Choroid plexus epithelial cell (primary cell): ENCODE data around the gene AIMP1.
A peak's percentile ranks its signal among the peaks of the same experiment; 100 is the strongest.

Source experiments
- DNase-seq: peaks from one replicate; pipeline ENCODE4 v3.0.0-alpha.2; 2010; ENCODE audit warnings: low read depth
- H3K4me3 ChIP-seq: 2 replicates; pipeline ENCODE4 v1.5.1; 2011; ENCODE audit warnings: low read depth, mild to moderate bottlenecking, control low read depth, low read length, moderate library complexity
- TF ChIP-seq, protein P1 (sequence below): conservative IDR thresholded peaks from 2 replicates; pipeline ENCODE4 v1.5.1; 2011; ENCODE audit warnings: low read depth, mild to moderate bottlenecking, control low read depth, inconsistent platforms, low read length, moderate library complexity

AIMP1 gene

DNA sequence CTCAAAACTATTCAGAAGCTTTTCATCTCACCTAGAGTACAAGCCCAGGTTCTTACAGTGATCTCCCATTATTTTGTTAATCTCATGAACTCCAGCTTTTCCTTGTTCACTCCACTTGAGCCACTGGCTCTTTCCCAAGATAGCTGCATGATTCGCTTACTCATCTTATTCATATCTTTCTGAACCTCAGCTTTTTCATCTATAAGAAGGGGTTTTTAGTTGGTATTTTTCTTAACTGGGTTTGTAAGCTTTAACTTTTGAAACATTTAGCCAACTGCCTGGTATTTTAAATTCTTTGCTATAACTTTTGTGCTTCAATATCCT is 28.3 kb downstream of the AIMP1 start:
- TF ChIP-seq, protein P1, sequence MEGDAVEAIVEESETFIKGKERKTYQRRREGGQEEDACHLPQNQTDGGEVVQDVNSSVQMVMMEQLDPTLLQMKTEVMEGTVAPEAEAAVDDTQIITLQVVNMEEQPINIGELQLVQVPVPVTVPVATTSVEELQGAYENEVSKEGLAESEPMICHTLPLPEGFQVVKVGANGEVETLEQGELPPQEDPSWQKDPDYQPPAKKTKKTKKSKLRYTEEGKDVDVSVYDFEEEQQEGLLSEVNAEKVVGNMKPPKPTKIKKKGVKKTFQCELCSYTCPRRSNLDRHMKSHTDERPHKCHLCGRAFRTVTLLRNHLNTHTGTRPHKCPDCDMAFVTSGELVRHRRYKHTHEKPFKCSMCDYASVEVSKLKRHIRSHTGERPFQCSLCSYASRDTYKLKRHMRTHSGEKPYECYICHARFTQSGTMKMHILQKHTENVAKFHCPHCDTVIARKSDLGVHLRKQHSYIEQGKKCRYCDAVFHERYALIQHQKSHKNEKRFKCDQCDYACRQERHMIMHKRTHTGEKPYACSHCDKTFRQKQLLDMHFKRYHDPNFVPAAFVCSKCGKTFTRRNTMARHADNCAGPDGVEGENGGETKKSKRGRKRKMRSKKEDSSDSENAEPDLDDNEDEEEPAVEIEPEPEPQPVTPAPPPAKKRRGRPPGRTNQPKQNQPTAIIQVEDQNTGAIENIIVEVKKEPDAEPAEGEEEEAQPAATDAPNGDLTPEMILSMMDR = no peak
- no peak overlapping the region for H3K4me3 ChIP-seq
- peak; percentile 62 for DNase-seq

DNA sequence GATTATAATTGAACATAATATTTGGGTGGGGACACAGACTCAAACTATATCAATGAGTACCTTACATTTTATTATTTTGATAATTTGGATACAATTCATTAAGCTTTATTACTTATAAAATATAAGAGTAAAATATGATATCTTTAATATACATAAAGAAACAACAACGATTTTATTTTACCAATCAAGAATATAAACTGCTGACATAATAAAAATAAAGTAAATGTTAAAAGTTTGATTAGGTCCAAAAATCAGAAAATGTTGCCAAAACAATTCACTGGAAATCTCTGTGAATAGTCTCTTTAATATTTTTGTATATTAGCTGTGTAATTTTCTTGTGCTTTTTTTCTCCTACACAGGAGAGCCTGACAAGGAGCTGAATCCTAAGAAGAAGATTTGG is 30.8 kb downstream of the AIMP1 start:
- TF ChIP-seq, protein P1 = no peak
- no peak overlapping the region for H3K4me3 ChIP-seq
- no peak for DNase-seq

DNA sequence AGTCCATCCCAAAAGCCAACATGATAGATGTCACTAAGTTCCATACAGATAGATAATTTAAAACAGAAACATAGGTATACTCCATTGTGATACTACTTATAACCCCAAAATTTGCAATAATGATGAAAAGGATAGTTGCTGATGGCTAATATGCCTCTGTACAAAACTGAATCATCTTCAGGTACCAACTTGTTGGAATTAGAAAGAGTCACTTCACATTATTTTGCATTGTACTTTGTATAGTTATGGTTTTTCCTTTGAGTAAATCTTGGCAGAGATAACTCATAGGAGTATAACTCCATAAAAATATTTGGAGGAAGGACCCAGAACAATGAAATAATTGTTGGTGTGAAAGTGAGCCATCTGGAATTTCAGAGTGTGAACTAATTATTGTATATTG is 34.7 kb downstream of the AIMP1 start:
- no peak overlapping the region for H3K4me3 ChIP-seq
- no peak for DNase-seq
- TF ChIP-seq, protein P1 = no peak

DNA sequence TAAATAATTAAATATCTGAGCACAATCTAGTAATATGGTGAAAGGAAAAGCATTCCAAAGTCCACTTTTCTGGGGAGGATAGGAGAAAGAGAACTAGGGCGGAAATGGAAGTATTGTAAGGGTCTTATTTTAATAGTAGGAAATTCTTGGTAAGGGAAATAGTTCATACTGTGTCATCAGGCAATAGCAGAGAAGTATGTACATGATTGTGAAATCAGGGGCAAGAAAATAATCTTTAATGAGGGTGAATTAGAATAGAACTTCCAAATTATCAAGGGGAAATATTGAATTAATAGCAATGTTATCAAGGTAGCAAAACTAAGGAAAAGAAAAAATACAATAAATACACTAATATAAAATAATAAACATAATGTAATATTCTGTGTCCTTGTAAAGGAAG is 37.4 kb downstream of the AIMP1 start:
- H3K4me3 ChIP-seq = no peak overlapping the region
- DNase-seq = peak; percentile 20
- TF ChIP-seq, protein P1 = no peak

DNA sequence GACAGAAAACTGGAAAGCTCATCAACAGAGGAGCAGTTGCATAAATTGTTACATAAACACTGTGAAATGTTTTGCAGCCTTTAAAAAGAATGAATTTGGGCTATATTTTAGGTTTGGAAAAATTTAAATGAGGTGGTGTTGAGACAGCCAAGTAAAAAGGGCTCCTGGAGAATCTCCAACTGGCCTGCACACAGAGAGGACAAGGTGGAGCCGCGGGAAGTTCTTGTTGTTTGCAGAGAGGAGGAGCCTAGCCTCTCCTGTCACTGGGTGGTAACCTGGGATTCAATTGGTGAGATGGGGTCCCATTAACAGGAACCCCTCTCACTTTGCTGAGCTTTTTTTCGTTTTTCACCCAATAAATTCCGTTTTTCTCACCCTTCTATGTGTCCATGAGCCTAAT is 38.8 kb downstream of the AIMP1 start:
- peak; percentile 8 for DNase-seq
- TF ChIP-seq, protein P1 = no peak
- no peak overlapping the region for H3K4me3 ChIP-seq

DNA sequence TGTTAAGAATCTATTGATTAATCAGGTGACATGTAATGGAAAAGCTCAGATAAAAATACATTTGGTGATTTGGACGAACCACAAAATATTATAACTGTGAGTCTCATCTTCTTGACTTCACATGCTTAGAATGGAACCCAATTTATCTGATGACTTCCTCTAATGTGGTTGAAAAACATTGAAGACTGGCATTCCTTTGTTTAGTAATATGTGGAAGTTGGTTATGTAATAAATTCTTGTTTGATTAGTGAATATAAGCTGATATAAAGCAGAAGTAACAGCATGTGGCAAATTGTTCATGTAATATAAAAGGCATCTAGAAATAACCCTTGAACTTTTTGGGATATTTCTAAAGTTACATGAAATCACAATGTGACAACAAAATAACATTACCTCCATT is 42.5 kb downstream of the AIMP1 start:
- no peak overlapping the region for H3K4me3 ChIP-seq
- TF ChIP-seq, protein P1 = no peak
- DNase-seq = peak; percentile 63

DNA sequence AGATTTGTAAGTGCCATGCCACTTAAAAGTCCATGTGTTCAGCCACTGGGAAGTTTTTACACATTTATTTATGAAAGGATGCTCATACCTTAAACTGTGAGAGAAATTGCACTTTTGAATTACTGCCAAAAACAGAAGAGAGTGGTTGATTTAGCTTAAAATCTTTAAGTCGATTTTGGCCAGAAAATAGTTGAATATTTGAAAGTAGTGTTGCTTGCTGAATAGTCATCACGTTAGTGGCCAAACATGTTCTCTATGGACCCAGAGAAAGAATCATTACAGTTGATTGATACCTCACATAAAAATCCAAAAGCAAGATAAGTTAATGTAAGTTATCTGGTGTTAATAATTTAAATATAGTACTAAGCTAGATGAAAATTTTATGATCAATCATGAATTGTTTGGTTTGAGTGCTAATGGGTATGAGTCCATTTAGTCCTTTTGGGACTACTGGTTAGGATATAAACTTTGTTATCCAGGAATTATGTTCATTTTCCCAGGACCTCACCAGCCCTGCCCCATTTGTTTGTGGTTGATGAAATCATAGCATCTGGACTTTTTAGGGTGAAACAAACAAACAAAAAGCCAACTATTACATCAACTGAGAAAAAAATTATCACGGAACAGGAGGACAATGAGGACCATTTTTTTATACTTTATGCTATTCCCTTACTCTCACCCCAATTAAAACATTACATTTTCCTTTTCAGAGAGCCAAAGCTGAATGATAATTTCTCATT is 45.9 kb downstream of the AIMP1 start:
- TF ChIP-seq, protein P1 = no peak
- H3K4me3 ChIP-seq = no peak overlapping the region
- no peak for DNase-seq
